NCI-H146 (cell line): ENCODE results near the gene ANTKMT.
"Not testable (repeated sequence)": the region's sequence is repeated elsewhere in the genome, so short reads cannot be mapped to it uniquely, and the experiment has no call there.

Experiments
- DNase-seq: peaks from one replicate; lab custom pipeline; 2025; lab: John Stamatoyannopoulos, UW

The ANTKMT gene

GRCh38 chr16:681746-682427, 39.1 kb upstream of the ANTKMT start:
- DNase-seq, result peak; percentile 16

GRCh38 chr16:682493-683395, 38.2 kb upstream of the ANTKMT start:
- no peak for DNase-seq

GRCh38 chr16:683396-684070, 37.4 kb upstream of the ANTKMT start:
- DNase-seq, result no peak

DNA sequence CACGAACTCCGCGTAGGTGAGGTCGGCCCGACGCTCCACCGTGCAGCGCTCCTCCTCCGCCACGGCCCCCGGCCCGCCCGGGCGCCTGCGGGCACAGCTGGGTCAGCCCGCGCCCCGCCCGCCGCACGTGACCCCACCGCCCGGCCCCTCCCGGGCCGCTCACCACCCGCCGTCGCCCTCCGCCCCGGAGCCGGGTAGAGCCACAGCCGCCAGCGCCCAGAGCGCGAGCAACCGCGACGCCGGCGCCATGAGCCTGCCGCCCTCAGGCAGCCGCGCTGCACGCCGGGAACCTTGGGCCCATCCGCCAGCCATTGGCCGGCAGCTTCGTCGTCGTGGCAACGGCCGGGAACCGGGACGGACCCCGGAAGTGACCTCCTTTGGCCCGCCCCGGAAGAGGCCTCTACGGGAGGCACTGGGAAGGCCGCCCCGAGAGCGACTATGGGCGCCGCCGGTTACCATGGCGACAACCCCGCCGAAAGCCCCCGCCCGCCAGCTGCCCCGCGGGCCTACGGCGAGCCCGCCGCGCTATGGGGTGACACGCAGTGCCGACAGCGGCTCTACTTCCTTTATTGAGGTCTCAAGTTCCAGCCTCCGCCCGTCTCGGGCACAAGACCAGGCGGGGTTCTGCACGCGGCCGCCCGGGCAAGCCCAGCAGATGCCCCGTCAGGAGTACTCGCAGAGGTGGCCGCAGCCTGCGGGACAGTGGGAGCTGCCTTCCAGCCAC, 36.7 kb upstream of the ANTKMT start, which contains the start of gene JMJD8:
JMJD8 (minus strand) TSS at position 264 of the 724 bp plus-strand sequence; CDS start at position 249, 15 bp downstream.
- DNase-seq, result peak; percentile 98

DNA sequence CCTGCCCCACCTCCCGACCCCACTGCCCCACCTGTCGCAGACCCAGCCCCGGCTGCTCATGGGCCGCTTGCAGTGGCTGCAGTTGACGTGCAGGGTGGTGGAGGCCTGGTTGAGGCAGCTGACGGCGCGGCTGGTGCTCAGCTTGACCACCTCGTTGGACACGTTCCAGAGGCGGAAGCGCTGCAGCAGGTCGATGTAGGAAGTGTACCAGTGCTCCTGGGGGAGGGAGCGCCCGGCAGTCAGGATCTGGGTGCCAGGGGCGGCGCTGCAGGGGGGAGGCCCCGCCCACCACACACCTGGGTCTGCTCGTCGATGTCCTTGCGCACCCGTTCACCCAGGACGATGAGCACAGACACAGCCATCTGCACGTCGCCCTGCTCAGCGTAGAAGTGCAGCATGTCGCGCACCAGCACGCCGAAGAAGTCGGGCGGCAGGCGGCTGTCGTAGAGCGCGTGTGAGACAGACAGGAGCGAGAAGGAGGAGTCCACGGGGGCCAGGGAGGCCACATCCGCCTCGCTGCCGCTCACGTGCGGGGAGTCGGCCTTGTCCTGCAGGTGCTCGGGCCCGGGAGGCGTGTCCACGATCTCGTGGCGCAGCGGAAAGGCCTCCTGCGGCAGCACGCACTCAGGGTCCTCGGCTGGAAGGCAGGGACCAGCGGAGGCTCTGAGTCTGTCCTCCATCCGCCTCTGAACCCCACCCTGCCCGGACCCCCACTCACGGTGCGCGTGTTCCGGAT, 35.8 kb upstream of the ANTKMT start:
- peak; percentile 46 for DNase-seq

GRCh38 chr16:685967-686366, 35.0 kb upstream of the ANTKMT start:
- peak; percentile 48 for DNase-seq

GRCh38 chr16:686459-687260, 34.3 kb upstream of the ANTKMT start:
- DNase-seq, result no peak

DNA sequence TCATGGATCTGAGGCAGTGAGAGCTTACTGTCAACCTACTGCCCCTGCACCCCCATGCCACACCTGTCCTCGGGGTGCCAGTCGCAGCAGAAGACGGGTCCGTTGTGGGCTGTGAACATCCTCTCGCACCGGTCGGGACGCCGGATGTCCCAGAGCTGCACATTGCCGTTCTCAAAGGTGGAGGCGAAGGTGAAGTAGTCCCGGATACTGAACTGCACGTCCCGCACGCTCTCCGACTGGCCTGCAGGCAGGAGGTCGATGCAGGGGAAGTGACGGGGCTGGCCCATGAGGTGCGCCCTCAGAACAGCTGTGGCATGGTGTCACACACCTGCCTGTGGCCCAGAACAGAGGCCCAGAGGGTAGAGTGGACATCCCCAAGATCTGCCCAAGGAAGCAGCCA, 33.4 kb upstream of the ANTKMT start:
- DNase-seq, result no peak

- DNase-seq, result no peak
Measured at GRCh38 chr16:689175-689897, 31.6 kb upstream of the ANTKMT start.

GRCh38 chr16:691242-691641, 29.7 kb upstream of the ANTKMT start:
- not testable (repeated sequence) for DNase-seq

- DNase-seq, result no peak
Measured at GRCh38 chr16:692356-693108, 28.4 kb upstream of the ANTKMT start.

- DNase-seq, result no peak
Measured at GRCh38 chr16:693364-693763, 27.6 kb upstream of the ANTKMT start.

DNA sequence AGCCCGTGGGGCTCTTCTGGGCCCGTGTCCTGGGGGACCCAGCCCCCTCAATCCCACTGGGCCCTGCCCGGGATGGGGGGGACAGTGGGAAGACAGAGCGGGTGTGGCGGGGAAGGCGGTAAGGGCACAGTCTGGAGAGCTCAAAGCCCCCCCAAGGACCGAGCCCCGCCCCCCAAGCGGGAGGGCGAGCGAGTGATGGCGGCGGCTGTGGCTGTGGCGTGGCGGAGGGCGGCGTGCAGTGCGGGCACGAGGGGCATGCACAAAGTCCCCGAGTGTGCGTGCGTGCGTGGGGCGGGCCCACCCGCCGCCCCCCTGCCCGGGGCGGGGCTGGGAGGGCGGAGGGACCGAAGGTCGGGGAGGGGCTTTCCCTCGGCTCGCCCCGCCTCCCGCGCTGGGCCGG, 27.2 kb upstream of the ANTKMT start:
- DNase-seq, result no peak

GRCh38 chr16:694187-694862, 26.6 kb upstream of the ANTKMT start:
- no peak for DNase-seq

DNA sequence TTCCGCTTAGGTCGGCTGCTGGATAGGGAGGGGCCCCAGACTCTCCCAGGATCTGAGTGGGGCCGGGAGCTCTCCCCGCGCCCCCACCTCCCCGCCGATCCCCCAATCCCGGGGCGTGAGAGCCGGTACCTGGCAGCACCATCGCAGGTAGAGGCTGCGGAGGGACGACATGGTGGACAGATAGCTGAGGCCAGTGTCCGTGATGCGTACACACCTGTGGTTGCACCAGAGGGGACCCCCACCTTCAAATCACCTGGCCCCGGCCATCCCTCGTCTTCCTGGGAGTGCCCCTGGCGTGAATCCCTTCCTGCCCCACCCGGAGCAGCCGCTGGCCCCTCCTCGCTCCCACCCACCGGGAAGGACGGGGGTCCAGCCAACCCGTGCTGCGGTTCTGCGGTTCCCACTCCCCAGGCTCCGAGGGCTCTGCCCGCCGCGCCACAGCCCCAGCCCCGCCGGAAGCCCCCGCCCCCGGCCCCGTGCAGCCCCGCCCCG, 26.0 kb upstream of the ANTKMT start:
- DNase-seq, result no peak

- peak; percentile 66 for DNase-seq
Measured at GRCh38 chr16:695355-696089, 25.4 kb upstream of the ANTKMT start.

GRCh38 chr16:698911-699671, 21.9 kb upstream of the ANTKMT start:
- no peak for DNase-seq
